Upper lobe of left lung (tissue), 6 donors: ENCODE measurements around the gene SRPK2. TPM values are rescaled to one million over a fixed set of nuclear protein-coding genes. Genes with fewer than 3 reads are reported as not detected.

Experiments
- ATAC-seq, 2 donors: fragments of 200-7000 bp; cut with Tn5 transposase; one replicate each; pipeline ENCODE4 v1.9.1; 2022; ENCODE audit warnings: mild to moderate bottlenecking in 2 of 2, moderate library complexity in 2 of 2; ENCODE audit not compliant: low FRiP score in 2 of 2
- DNase-seq, 2 donors: peaks; one replicate each; pipeline ENCODE4 v3.0.0-alpha.2; 2019 to 2020
- H3K27ac ChIP-seq, 4 donors: fragments of 200-600 bp; sonication (generic); one replicate each; pipeline ENCODE4 v1.5.1; 2016 to 2019
- H3K27me3 ChIP-seq, 4 donors: fragments of 200-600 bp; sonication (generic); one replicate each; pipeline ENCODE4 v1.5.1; 2017 to 2019
- H3K36me3 ChIP-seq, 4 donors: fragments of 200-600 bp; sonication (generic); one replicate each; pipeline ENCODE4 v1.5.1; 2016 to 2019
- H3K4me1 ChIP-seq, 4 donors: fragments of 200-600 bp; sonication (generic); one replicate each; pipeline ENCODE4 v1.5.1; 2018 to 2019
- H3K4me3 ChIP-seq, 4 donors: fragments of 200-600 bp; sonication (generic); one replicate each; pipeline ENCODE4 v1.5.1; 2017 to 2019; ENCODE audit warnings: mild to moderate bottlenecking in 2 of 4, moderate library complexity in 1 of 4
- H3K9me3 ChIP-seq, 4 donors: fragments of 200-600 bp; sonication (generic); one replicate each; pipeline ENCODE4 v1.5.1; 2018 to 2019
- EP300 ChIP-seq, 4 donors: sonication (generic); formaldehyde crosslinking; IDR thresholded peaks; one replicate each; pipeline ENCODE4 v1.5.1; 2017; ENCODE audit warnings: antibody characterized with exemption in 4 of 4, control low read depth in 2 of 4
- POLR2A ChIP-seq, 4 donors: fragments of 450-650 bp; IDR thresholded peaks; one replicate each; pipeline ENCODE4 v1.5.1; 2016 to 2017; ENCODE audit warnings: antibody characterized with exemption in 4 of 4, mild to moderate bottlenecking in 2 of 4
- POLR2AphosphoS5 ChIP-seq, 2 donors: sonication (generic); formaldehyde crosslinking; IDR thresholded peaks; one replicate each; pipeline ENCODE4 v1.5.1; 2017; ENCODE audit warnings: antibody characterized with exemption in 2 of 2
- WGBS, 2 donors: methylation state at CpG; one replicate each; pipeline ENCODE4 v1.1.5; 2017 to 2018; 5-methylcytosine and 5-hydroxymethylcytosine counted together
- total RNA-seq, 6 donors: library from RNA; depleted of rRNA in 4 of 6; stranded (reverse); fragments of >200 nt in 4 of 6; gene quantifications; one replicate each; pipeline versions ENCODE4 v1.1.0 to v1.2.1, GENCODE V29; 2016 to 2021
- TF ChIP-seq, protein P1 (sequence below), 6 experiments: fragments of 450-650 bp in 4 of 6; fragments of 200-600 bp in 2 of 6; sonication (generic) in 2 of 6; IDR thresholded peaks; one replicate each; pipeline ENCODE4 v1.5.1; 2016 to 2019; ENCODE audit warnings: antibody characterized with exemption in 6 of 6
- donor health status: DM: no; HTN: no; CAD: no; lungs with moderate emphysema.
- donor health status: DM: no; HTN: yes; CAD: no; lungs with severe emphysema.

The SRPK2 gene
- total RNA-seq, 6 donors from 2014 or later: 29.6 to 55.6 (median 45.6) TPM

DNA sequence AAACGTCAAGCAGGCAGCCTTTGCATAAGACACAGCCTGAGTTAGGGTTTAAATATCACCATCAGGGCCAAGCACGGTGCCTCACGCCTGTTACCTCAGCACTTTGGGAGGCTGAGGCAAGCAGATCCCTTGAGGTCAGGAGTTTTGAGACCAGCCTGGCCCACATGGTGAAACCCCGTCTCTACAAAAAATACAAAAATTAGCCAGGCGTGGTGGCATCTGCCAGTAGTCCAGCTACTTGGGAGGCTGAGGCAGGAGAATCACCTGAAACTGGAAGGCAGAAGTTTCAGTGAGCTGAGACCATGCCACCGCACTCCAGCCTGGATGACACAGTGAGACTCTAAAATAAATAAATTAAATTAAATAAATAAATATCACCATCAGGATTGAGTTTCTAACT is 33.0 kb downstream of the SRPK2 start:
- Histone ChIP-seq H3K36me3 (no peaks in the 10 kb centered on the region), H3K27ac (no peak overlapping the region), H3K4me3 (no peak overlapping the region), H3K9me3 (no peaks in the 10 kb centered on the region), H3K4me1 (peaks cover 32 to 40% (median 35%) of the 10 kb centered on the region in 4 donors), H3K27me3 (no peaks in the 10 kb centered on the region)
- ATAC-seq (no peak), DNase-seq (no peak)
- TF ChIP-seq POLR2A (IDR thresholded peaks at IDR 0.05) (no peak), EP300 (IDR thresholded peaks at IDR 0.05) (no peak)
- 84 to 93% methylated on average over 6 of the region's 6 CpGs for WGBS, 2 donors

DNA sequence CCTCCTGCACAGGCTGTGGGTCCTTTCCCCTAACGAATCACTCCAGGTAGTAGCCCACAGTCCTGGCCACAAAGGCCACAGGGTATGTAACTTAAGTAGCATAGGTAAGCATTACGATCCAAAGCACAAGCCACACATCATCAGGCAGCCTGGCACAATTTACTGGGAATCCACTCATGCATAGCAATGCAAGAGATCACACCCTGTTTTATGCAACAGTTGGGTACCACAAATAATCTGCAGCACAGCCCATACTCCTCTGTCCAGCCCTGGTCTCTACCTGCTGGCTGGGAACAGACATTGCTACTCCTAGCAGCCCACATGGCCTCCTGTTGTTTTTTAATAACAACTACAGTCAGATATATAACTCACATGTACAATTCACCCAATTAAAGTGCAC is 34.3 kb downstream of the SRPK2 start:
- DNase-seq (no peak), ATAC-seq (no peak)
- peaks cover 32 to 40% (median 35%) of the 10 kb centered on the region in 4 donors for H3K4me1 ChIP-seq
- TF ChIP-seq EP300 (IDR thresholded peaks at IDR 0.05): no peak
- TF ChIP-seq POLR2A (IDR thresholded peaks at IDR 0.05): no peak
- no peak for TF ChIP-seq POLR2AphosphoS5 (IDR thresholded peaks at IDR 0.05)
- TF ChIP-seq, protein P1, sequence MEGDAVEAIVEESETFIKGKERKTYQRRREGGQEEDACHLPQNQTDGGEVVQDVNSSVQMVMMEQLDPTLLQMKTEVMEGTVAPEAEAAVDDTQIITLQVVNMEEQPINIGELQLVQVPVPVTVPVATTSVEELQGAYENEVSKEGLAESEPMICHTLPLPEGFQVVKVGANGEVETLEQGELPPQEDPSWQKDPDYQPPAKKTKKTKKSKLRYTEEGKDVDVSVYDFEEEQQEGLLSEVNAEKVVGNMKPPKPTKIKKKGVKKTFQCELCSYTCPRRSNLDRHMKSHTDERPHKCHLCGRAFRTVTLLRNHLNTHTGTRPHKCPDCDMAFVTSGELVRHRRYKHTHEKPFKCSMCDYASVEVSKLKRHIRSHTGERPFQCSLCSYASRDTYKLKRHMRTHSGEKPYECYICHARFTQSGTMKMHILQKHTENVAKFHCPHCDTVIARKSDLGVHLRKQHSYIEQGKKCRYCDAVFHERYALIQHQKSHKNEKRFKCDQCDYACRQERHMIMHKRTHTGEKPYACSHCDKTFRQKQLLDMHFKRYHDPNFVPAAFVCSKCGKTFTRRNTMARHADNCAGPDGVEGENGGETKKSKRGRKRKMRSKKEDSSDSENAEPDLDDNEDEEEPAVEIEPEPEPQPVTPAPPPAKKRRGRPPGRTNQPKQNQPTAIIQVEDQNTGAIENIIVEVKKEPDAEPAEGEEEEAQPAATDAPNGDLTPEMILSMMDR (IDR thresholded peaks at IDR 0.05): no peak
- H3K27me3 ChIP-seq: no peaks in the 10 kb centered on the region
- H3K9me3 ChIP-seq: no peaks in the 10 kb centered on the region
- H3K4me3 ChIP-seq: no peak overlapping the region
- no peaks in the 10 kb centered on the region for H3K36me3 ChIP-seq
- WGBS, 2 donors: 86 to 88% methylated on average over 2 of the region's 2 CpGs
- H3K27ac ChIP-seq: no peak overlapping the region

DNA sequence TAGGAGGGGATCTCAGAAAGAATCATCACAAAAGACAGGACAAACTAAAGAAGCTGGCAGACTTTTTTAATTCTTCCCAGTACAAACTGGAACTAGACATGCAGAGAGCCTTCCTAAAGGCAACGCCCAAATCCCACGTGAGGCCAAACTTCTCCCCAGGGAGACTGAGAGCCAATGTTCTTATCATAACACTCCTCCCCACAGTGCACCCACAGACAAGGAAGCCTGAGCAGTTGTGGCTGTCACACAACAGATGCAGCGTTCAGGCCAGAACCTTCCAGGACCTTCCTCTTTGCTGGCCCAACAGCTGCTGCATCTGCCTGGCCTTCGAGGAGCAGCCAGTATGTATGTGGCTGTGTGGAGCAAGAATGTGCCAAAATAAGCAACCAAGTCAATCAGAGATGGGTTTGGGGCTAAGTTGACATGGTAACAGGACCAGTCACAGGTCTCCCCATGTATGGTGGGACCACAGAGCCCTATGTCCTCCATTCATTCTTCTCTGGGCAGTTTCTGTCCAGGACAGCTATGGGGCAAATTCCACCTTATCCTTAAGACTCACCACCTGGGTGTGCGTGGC is 34.9 kb downstream of the SRPK2 start:
- DNase-seq: peak in 1 of 2 donors; percentile 43
- Histone ChIP-seq H3K9me3 (no peaks in the 10 kb centered on the region), H3K27me3 (no peaks in the 10 kb centered on the region), H3K4me1 (peaks cover 32 to 40% (median 35%) of the 10 kb centered on the region in 4 donors), H3K27ac (peak overlapping the region in 2 of 4 donors; percentile 3 to 72), H3K36me3 (no peaks in the 10 kb centered on the region), H3K4me3 (no peak overlapping the region)
- 42 to 46% methylated on average over 5 of the region's 5 CpGs for WGBS, 2 donors
- TF ChIP-seq EP300 (IDR thresholded peaks at IDR 0.05) (no peak), POLR2A (IDR thresholded peaks at IDR 0.05) (no peak), POLR2AphosphoS5 (IDR thresholded peaks at IDR 0.05) (no peak)
- TF ChIP-seq, protein P1 (IDR thresholded peaks at IDR 0.05): no peak
- ATAC-seq: peak in 1 of 2 donors; percentile 49

DNA sequence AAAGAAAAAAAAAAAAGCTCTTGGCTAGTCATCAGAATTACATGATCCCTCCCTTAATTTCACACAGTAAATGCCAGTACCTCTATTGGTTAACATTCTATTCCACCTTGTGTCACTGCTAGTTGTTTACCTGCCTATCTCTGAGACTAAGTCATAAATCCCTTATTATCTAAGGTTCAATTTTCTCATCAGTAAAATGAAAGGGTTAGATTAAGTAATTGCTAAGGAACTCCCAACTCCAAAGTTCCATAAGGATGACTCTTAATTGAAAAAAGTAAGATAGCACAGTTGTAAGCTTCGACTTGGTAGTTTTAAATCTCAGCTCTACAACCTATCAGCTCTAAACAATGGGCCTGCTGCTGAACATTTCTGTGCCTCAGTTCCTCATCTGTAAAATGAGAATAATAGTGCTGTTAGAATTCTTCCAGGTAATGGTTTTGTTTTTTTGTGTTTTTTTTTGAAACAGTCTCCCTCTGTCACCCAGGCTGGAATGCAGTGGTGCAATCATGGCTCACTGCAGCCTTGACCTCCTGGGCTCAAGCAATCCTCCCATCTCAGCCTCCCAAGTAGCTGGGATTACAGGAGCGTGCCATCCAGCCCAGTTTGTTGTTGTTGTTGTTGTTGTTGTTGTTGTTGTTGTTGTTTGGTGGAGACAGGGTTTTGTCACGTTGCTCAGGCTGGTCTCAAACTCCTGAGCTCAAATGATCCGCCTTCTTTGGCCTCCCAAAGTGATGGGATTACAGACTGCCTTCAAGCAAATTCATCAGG is 35.6 kb downstream of the SRPK2 start:
- peaks cover 30 to 40% (median 33%) of the 10 kb centered on the region in 4 donors for H3K4me1 ChIP-seq
- ATAC-seq (peak in 1 of 2 donors; percentile 5), DNase-seq (no peak)
- no peaks in the 10 kb centered on the region for H3K9me3 ChIP-seq
- no peaks in the 10 kb centered on the region for H3K27me3 ChIP-seq
- H3K27ac ChIP-seq: peak overlapping the region in 3 of 4 donors; percentile 52 to 77 (median 72)
- 86 to 90% methylated on average over 4 of the region's 4 CpGs for WGBS, 2 donors
- H3K36me3 ChIP-seq: no peaks in the 10 kb centered on the region
- no peak for TF ChIP-seq POLR2A (IDR thresholded peaks at IDR 0.05)
- no peak for TF ChIP-seq EP300 (IDR thresholded peaks at IDR 0.05)
- TF ChIP-seq, protein P1 (IDR thresholded peaks at IDR 0.05): no peak
- no peak for TF ChIP-seq POLR2AphosphoS5 (IDR thresholded peaks at IDR 0.05)
- no peak overlapping the region for H3K4me3 ChIP-seq

DNA sequence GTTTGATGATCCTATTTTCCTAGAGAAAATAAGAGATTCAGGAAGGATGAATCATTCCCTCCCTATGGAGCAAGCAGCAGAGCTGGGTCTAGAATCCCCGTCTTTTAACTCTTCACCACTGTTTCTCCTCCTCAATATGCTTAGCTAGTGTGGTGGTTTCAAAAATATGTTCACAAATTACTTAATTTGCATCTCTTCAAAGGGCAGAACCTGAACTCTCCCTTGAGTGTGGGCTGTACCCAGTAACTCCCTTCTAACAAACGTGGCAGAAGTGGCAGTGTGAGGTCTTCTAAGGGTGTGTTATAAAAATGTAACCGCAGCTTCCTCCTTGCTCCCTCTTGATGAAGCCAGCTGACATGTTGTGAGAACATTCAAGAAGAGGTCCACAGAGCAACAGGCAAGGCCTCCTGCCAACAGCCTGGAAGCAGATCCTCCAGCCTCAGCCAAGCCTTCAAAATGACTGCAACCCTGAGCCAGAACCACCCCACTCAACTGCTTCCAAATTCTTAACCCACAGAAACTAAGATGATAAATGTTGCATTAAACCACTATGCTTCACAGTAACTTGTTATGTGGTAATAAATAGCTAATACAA is 36.6 kb downstream of the SRPK2 start:
- Histone ChIP-seq H3K27ac (peak overlapping the region; percentile 52 to 77 (median 70)), H3K9me3 (no peaks in the 10 kb centered on the region), H3K27me3 (no peaks in the 10 kb centered on the region), H3K36me3 (no peaks in the 10 kb centered on the region), H3K4me1 (peaks cover 30 to 41% (median 36%) of the 10 kb centered on the region in 4 donors), H3K4me3 (no peak overlapping the region)
- DNase-seq (peak in 1 of 2 donors; percentile 90), ATAC-seq (peak; percentile 95)
- TF ChIP-seq POLR2AphosphoS5 (IDR thresholded peaks at IDR 0.05): peak in 1 of 2 donors; percentile 52
- TF ChIP-seq, protein P1 (IDR thresholded peaks at IDR 0.05): no peak
- TF ChIP-seq POLR2A (IDR thresholded peaks at IDR 0.05): peak in 1 of 4 donors; percentile 19
- TF ChIP-seq EP300 (IDR thresholded peaks at IDR 0.05): no peak
- 11 to 21% methylated on average over 3 of the region's 3 CpGs for WGBS, 2 donors
